HepG2 (cell line): Measurements from ENCODE around the gene GPR137.

Source experiments
- NPAS2 ChIP-seq: sonication (generic); formaldehyde crosslinking; IDR thresholded peaks from 2 replicates; pipeline ENCODE4 v1.8.0; 2022; ENCODE audit warnings: mild to moderate bottlenecking, missing genetic modification reagents, borderline replicate concordance
- TSC22D2 ChIP-seq: sonication (generic); formaldehyde crosslinking; IDR thresholded peaks from 2 replicates; pipeline ENCODE4 v1.5.1; 2020; ENCODE audit warnings: missing genetic modification reagents, mild to moderate bottlenecking, borderline replicate concordance
- ZFP37 ChIP-seq: sonication (generic); formaldehyde crosslinking; IDR thresholded peaks from 2 replicates; pipeline ENCODE4 v1.4.0; 2020; ENCODE audit warnings: missing genetic modification reagents, borderline replicate concordance

DNA sequence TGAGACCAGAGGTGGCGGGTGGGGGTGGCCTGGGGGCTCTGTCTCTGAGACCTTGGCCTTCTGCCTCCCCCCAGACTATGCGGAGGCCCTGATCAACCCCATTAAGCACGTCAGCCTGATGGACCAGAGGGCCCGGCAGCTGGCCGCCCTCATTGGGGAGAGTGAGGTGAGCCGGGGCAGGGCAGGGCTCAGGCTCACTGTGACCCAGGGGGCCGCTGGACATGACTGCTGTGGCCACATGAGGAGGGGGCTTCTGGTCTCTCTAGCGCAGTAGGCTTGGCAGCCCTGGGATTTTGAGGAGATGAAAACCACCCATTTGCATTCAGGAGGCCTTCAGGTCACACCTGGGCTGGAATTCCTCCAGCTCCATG lies 21.7 kb upstream of the GPR137 start:
- no peak for TF ChIP-seq ZFP37 (CRISPR knock-in tag)
- no peak for TF ChIP-seq TSC22D2 (CRISPR knock-in tag)
- no peak for TF ChIP-seq NPAS2 (CRISPR knock-in tag)
